Esophagus squamous epithelium (tissue), 5 donors: ENCODE data around the gene RNF130. TPM values are rescaled to one million over a fixed set of nuclear protein-coding genes. Genes with fewer than 3 reads are reported as not detected.

Experiments
- DNase-seq: peaks from one replicate; lab custom pipeline; 2025; lab: John Stamatoyannopoulos, UW
- H3K27ac ChIP-seq, 4 donors: fragments of 200-600 bp; sonication (generic); one replicate each; pipeline ENCODE4 v1.5.1; 2016 to 2019; ENCODE audit warnings: mild to moderate bottlenecking in 1 of 4
- H3K27me3 ChIP-seq, 4 donors: fragments of 200-600 bp; sonication (generic); 1 replicate in 3 of 4; 2 replicates in 1 of 4; pipeline versions ENCODE4 v1.5.1 to v1.6.0; 2017 to 2021; ENCODE audit warnings: antibody characterized with exemption in 1 of 4
- H3K36me3 ChIP-seq, 3 donors: fragments of 200-600 bp; sonication (generic); one replicate each; pipeline ENCODE4 v1.5.1; 2016 to 2019
- H3K4me1 ChIP-seq, 3 donors: fragments of 200-600 bp; sonication (generic); one replicate each; pipeline ENCODE4 v1.5.1; 2017 to 2019
- H3K4me3 ChIP-seq, 4 donors: fragments of 200-600 bp; sonication (generic); 1 replicate in 3 of 4; 2 replicates in 1 of 4; pipeline ENCODE4 v1.5.1; 2016 to 2019; ENCODE audit warnings: mild to moderate bottlenecking in 2 of 4, moderate library complexity in 1 of 4
- H3K9me3 ChIP-seq, 3 donors: fragments of 200-600 bp; sonication (generic); one replicate each; pipeline ENCODE4 v1.5.1; 2016 to 2019
- CTCF ChIP-seq, 6 experiments: fragments of 450-650 bp in 4 of 6; fragments of 200-600 bp in 2 of 6; sonication (generic) in 2 of 6; IDR thresholded peaks; one replicate each; pipeline ENCODE4 v1.5.1; 2016 to 2019; ENCODE audit warnings: antibody characterized with exemption in 6 of 6, mild to moderate bottlenecking in 4 of 6, moderate library complexity in 4 of 6
- POLR2A ChIP-seq, 4 donors: fragments of 450-650 bp; IDR thresholded peaks; one replicate each; pipeline ENCODE4 v1.6.1; 2017; ENCODE audit warnings: antibody characterized with exemption in 4 of 4, mild to moderate bottlenecking in 4 of 4, moderate library complexity in 3 of 4
- WGBS, 2 donors: methylation state at CpG; one replicate each; pipeline ENCODE4 v1.1.5; 2018; 5-methylcytosine and 5-hydroxymethylcytosine counted together
- intact Hi-C: fragments of 100-400 bp; cut with DNase I; formaldehyde crosslinking; loops from one replicate; pipeline ENCODE4 v1.15.0; 2022
- total RNA-seq, 4 donors: library from RNA; depleted of rRNA; stranded (reverse); fragments of >200 nt; gene quantifications; one replicate each; pipeline ENCODE4 v1.1.0, GENCODE V29; 2016
- donor health status: DM: yes; HTN: yes; CAD: no.

RNF130 gene
- 10 to 100 TPM in 3 of 4 donors, 1 to 10 TPM in 1; 9.1 to 54.6 (median 19.1) TPM for total RNA-seq

GRCh38 chr5:180071531-180072255 lies at the start of gene RNF130:
RNF130 (minus strand) TSS chr5:180071759; CDS start chr5:180071702, 57 bp downstream.
- WGBS, 2 donors: no CpG with 5 or more reads among the region's 113 CpGs
- Histone ChIP-seq H3K27ac (peak within 1 kb of the TSS; percentile 90 to 98 (median 94)), H3K36me3 (no peaks in the 10 kb centered on the region), H3K9me3 (no peaks in the 10 kb centered on the region), H3K4me3 (peak within 1 kb of the TSS; percentile 68 to 95 (median 86)), H3K27me3 (no peaks in the 10 kb centered on the region), H3K4me1 (peaks cover 0 to 44% (median 7%) of the 10 kb centered on the region in 3 donors)
- peak; percentile 43 for DNase-seq
- intact Hi-C loops: no loop called here
- peak in 2 of 4 donors; percentile 64 to 76 for TF ChIP-seq POLR2A (IDR thresholded peaks at IDR 0.05)
- TF ChIP-seq CTCF (IDR thresholded peaks at IDR 0.05): no peak

DNA sequence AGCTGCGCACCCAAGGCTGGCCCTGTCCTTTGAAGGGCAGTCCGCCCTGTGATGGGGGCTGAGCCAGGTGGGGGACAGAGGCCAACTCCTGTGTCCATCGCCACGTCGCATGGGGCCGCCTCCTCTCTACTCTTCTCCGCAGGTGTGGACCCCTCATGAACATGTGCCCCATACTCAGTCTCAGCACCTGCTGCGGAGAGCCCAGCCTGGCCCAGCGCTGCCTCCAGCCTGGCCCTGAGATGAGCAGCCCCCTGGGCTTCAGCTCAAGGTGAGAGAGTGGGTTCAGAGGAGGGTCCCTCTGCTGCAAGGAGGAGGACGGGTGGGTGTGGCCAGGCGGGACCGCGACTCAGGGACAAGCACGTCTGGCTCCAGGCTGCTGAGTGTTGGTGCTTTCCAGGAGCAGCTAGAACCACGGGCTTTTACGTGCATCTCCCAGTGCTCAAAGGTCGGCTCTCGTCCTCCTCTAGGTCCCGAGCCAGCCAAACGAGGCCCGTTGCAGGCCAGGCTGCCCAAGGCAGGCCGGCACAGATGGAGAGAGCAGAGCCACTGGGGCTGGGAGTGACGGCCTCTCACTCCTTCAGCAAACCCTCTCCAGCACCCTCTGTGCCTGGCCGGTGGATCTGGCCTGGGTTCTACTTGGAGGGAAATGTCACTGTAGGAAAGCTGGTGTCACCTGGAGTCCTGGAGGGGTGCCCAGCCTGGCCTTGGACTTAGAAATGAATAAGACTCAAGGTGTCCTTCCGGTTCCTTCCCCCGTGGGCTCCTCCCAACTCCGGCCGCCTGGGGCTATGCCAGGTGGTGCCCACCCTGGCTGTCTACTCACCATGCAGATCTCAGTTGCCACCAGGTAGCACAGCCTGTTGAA lies 48.9 kb upstream of the RNF130 start:
- TF ChIP-seq POLR2A (IDR thresholded peaks at IDR 0.05): no peak
- TF ChIP-seq CTCF (IDR thresholded peaks at IDR 0.05): no peak
- no peak for DNase-seq
- Histone ChIP-seq H3K27me3 (peaks cover 0 to 26% (median 0%) of the 10 kb centered on the region in 4 donors), H3K9me3 (no peaks in the 10 kb centered on the region), H3K4me3 (no peak overlapping the region), H3K36me3 (no peaks in the 10 kb centered on the region), H3K4me1 (peaks cover 0 to 12% (median 0%) of the 10 kb centered on the region in 3 donors), H3K27ac (no peak overlapping the region)
- intact Hi-C loops: loop anchor here (10.0 kb wide), 1 partner anchor 204 kb away; no protein-coding TSS in a partner anchor
- WGBS, 2 donors: 76 to 83% methylated on average over 13 of the region's 28 CpGs

DNA sequence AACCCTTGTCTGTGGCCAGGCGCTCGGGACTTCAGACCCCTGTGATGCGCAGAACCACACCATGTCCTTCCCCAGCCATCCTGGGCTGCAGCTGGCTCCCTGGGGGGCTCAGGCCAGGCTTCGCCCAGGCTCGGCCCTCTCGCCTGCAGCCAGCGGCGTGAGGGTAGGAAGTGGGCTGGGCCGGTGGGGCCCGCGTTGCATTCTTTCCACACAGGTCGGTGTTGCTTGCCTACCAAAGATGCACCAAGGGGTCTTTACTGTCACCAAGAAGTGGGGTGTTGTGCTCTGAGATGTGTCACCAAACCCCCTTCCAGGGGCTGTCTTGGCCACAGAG lies 48.3 kb upstream of the RNF130 start:
- no peaks in the 10 kb centered on the region for H3K36me3 ChIP-seq
- no peak overlapping the region for H3K27ac ChIP-seq
- H3K27me3 ChIP-seq: peaks cover 0 to 26% (median 0%) of the 10 kb centered on the region in 4 donors
- H3K9me3 ChIP-seq: no peaks in the 10 kb centered on the region
- no peak for DNase-seq
- no peak overlapping the region for H3K4me3 ChIP-seq
- TF ChIP-seq CTCF (IDR thresholded peaks at IDR 0.05) (no peak), POLR2A (IDR thresholded peaks at IDR 0.05) (no peak)
- WGBS, 2 donors: 92% methylated on average over 9 of the region's 12 CpGs; no CpG with 5 or more reads in 1 of the 2 donors
- H3K4me1 ChIP-seq: peaks cover 0 to 12% (median 0%) of the 10 kb centered on the region in 3 donors
- intact Hi-C loops: loop anchor here (10.0 kb wide), 1 partner anchor 205 kb away; no protein-coding TSS in a partner anchor

GRCh38 chr5:180119031-180119902 lies 47.7 kb upstream of the RNF130 start:
- TF ChIP-seq CTCF (IDR thresholded peaks at IDR 0.05) (no peak), POLR2A (IDR thresholded peaks at IDR 0.05) (no peak)
- Histone ChIP-seq H3K27ac (no peak overlapping the region), H3K27me3 (peaks cover 0 to 26% (median 0%) of the 10 kb centered on the region in 4 donors), H3K9me3 (no peaks in the 10 kb centered on the region), H3K4me3 (no peak overlapping the region), H3K36me3 (no peaks in the 10 kb centered on the region), H3K4me1 (peaks cover 0 to 7% (median 0%) of the 10 kb centered on the region in 3 donors)
- WGBS, 2 donors: 90 to 100% methylated on average over 1 to 11 of the region's 23 CpGs
- no peak for DNase-seq
- intact Hi-C loops: no loop called here
